Hepatocyte (in vitro differentiated cells): Measurements from ENCODE around the gene BRD4. TPM values are rescaled to one million over a fixed set of nuclear protein-coding genes. Genes with fewer than 3 reads are reported as not detected.

Experiments
- DNase-seq: peaks from one replicate; pipeline ENCODE4 v3.0.0-alpha.2; 2016; ENCODE audit warnings: low spot score
- H2AFZ ChIP-seq: fragments of 200-600 bp; sonication (generic); 2 replicates; pipeline ENCODE4 v1.6.0; 2016; ENCODE audit warnings: antibody characterized with exemption, mild to moderate bottlenecking
- H3K27ac ChIP-seq: fragments of 200-600 bp; sonication (generic); 2 replicates; pipeline ENCODE4 v1.5.1; 2016; ENCODE audit warnings: mild to moderate bottlenecking
- H3K27me3 ChIP-seq: fragments of 200-600 bp; sonication (generic); 2 replicates; pipeline ENCODE4 v1.6.1; 2016
- H3K36me3 ChIP-seq: fragments of 200-600 bp; sonication (generic); replicated peaks from 2 replicates; pipeline ENCODE4 v1.5.1; 2016; ENCODE audit warnings: low read depth; ENCODE audit not compliant: insufficient read depth
- H3K4me1 ChIP-seq: fragments of 200-600 bp; sonication (generic); 2 replicates; pipeline ENCODE4 v1.5.1; 2016; ENCODE audit warnings: mild to moderate bottlenecking, moderate library complexity; ENCODE audit not compliant: insufficient read depth
- H3K4me2 ChIP-seq: fragments of 200-600 bp; sonication (generic); 2 replicates; pipeline ENCODE4 v1.6.0; 2016
- H3K4me3 ChIP-seq: fragments of 200-600 bp; sonication (generic); 2 replicates; pipeline ENCODE4 v1.5.1; 2016; ENCODE audit warnings: mild to moderate bottlenecking
- H3K79me2 ChIP-seq: fragments of 200-600 bp; sonication (generic); 2 replicates; pipeline ENCODE4 v1.6.0; 2017; ENCODE audit warnings: mild to moderate bottlenecking
- H3K9me2 ChIP-seq: fragments of 200-600 bp; sonication (generic); replicated peaks from 2 replicates; pipeline ENCODE4 v1.6.0; 2017; ENCODE audit warnings: mild to moderate bottlenecking; ENCODE audit not compliant: insufficient read depth
- H3K9me3 ChIP-seq: fragments of 200-600 bp; sonication (generic); 2 replicates; pipeline ENCODE4 v1.5.1; 2016; ENCODE audit warnings: low read depth, mild to moderate bottlenecking
- H4K20me1 ChIP-seq: fragments of 200-600 bp; sonication (generic); 2 replicates; pipeline ENCODE4 v1.6.0; 2016; ENCODE audit warnings: mild to moderate bottlenecking; ENCODE audit not compliant: insufficient read depth, poor library complexity, severe bottlenecking
- EZH2 ChIP-seq: fragments of 200-600 bp; sonication (generic); IDR thresholded peaks from 2 replicates; pipeline ENCODE4 v1.6.1; 2016; ENCODE audit warnings: antibody characterized with exemption, mild to moderate bottlenecking, borderline replicate concordance
- EZH2phosphoT487 ChIP-seq: fragments of 200-600 bp; sonication (generic); IDR thresholded peaks from one replicate; pipeline ENCODE4 v1.6.1; 2018; ENCODE audit warnings: antibody characterized with exemption, mild to moderate bottlenecking, low read depth, moderate library complexity; ENCODE audit not compliant: unreplicated experiment, severe bottlenecking
- WGBS: methylation state at CpG from one replicate; pipeline ENCODE4 v1.1.6; 2016; ENCODE audit warnings: low lambda C conversion rate; ENCODE audit errors: missing lambda C conversion rate; 5-methylcytosine and 5-hydroxymethylcytosine counted together
- polyA plus RNA-seq: library from polyadenylated mRNA; unstranded; fragments of >200 nt; fragmentation: Nextera tagmentation; extraction: Ambion mirVana; gene quantifications from 2 replicates; pipeline ENCODE4 v1.2.1, GENCODE V29; 2016
- total RNA-seq: library from RNA; depleted of rRNA; stranded (reverse); fragments of >200 nt; gene quantifications from 2 replicates; pipeline ENCODE4 v1.2.3, GENCODE V29; 2014
- TF ChIP-seq, protein P1 (sequence below): fragments of 200-600 bp; sonication (generic); IDR thresholded peaks from 2 replicates; pipeline ENCODE4 v1.5.1; 2016; ENCODE audit warnings: antibody characterized with exemption, mild to moderate bottlenecking; ENCODE audit not compliant: poor library complexity

BRD4 gene
- total RNA-seq, result 18.0 and 18.1 TPM in 2 replicates
- 88.4 and 109 TPM in 2 replicates for polyA plus RNA-seq

DNA sequence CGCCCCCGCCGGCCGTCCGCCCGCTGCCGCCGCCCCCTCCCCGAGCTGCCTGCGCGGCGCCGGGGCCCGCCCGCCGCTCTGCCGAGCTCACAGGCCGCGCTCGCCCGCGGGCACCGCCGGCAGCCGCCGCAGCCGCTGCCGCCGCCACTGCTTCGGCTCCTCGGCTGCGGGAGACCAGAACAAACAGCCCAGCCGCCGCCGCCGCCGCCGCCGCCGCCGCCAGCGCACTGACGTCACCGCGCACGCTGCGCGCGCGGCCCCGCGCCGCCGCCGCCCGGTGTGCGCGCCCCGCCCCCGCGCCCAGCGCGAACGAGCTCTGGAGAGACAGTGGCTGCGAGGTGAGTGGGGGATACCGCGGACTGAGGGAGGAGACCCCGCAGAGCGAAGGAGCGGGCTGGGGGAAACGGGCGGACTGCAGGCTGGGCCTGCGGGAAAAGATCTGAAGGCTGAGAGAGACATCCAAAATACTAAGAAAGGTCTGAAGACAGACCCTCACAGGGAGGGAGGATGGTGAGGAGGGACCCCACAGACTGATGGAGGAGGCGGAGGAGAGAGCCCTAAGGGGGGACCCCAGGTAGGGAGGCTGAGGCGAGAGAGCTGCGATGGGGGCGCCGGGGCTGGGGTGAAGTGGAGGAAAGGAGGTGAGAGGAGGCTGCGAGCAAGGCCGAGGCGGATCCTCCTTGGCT lies at the start of gene BRD4:
BRD4 (minus strand) TSS at position 229 of the 686 bp plus-strand sequence. CDS start 59,440 bp downstream, outside the sequence.
- H3K9me2 ChIP-seq, result no peaks in the 10 kb centered on the region
- H3K4me2 ChIP-seq, result peak within 1 kb of the TSS; percentile 91
- 6% methylated on average over 63 of the region's 81 CpGs for WGBS
- peak within 1 kb of the TSS; percentile 96 for H3K4me3 ChIP-seq
- peak within 1 kb of the TSS; percentile 97 for H3K27ac ChIP-seq
- peaks cover 41% of the 10 kb centered on the region for H4K20me1 ChIP-seq
- TF ChIP-seq, protein P1, sequence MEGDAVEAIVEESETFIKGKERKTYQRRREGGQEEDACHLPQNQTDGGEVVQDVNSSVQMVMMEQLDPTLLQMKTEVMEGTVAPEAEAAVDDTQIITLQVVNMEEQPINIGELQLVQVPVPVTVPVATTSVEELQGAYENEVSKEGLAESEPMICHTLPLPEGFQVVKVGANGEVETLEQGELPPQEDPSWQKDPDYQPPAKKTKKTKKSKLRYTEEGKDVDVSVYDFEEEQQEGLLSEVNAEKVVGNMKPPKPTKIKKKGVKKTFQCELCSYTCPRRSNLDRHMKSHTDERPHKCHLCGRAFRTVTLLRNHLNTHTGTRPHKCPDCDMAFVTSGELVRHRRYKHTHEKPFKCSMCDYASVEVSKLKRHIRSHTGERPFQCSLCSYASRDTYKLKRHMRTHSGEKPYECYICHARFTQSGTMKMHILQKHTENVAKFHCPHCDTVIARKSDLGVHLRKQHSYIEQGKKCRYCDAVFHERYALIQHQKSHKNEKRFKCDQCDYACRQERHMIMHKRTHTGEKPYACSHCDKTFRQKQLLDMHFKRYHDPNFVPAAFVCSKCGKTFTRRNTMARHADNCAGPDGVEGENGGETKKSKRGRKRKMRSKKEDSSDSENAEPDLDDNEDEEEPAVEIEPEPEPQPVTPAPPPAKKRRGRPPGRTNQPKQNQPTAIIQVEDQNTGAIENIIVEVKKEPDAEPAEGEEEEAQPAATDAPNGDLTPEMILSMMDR, result no peak
- TF ChIP-seq EZH2 (no peak), EZH2phosphoT487 (no peak)
- H3K9me3 ChIP-seq, result no peaks in the 10 kb centered on the region
- peak within 1 kb of the TSS; percentile 96 for H2AFZ ChIP-seq
- H3K4me1 ChIP-seq, result peaks cover 21% of the 10 kb centered on the region
- H3K79me2 ChIP-seq, result peaks cover 68% of the 10 kb centered on the region
- H3K36me3 ChIP-seq, result no peaks in the 10 kb centered on the region
- no peaks in the 10 kb centered on the region for H3K27me3 ChIP-seq
- peak; percentile 90 for DNase-seq

DNA sequence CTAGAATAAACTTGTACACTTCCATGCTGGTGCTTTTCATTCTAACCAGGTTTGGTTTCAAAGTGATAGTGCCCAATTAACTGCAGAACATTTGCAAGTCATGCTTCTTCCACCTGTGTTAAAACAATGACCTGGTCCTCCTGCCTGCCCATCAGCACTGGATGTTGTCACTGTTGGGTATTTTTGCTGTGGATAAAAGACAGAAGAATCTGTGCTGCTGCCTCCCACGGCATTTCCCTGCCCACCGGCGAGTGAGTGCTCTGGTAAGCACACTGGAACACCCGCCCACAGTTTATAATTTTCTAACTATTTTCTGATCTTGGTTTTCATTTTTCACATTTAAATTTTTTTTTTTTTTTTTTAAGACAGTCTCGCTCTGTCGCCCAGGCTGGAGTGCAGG lies 49.5 kb upstream of the BRD4 start:
- H4K20me1 ChIP-seq, result peaks cover 23% of the 10 kb centered on the region
- no peak overlapping the region for H3K4me2 ChIP-seq
- no peak overlapping the region for H3K27ac ChIP-seq
- H3K4me1 ChIP-seq, result peaks cover 21% of the 10 kb centered on the region
- WGBS, result 90% methylated on average over 6 of the region's 6 CpGs
- H3K9me2 ChIP-seq, result no peaks in the 10 kb centered on the region
- no peak for TF ChIP-seq EZH2phosphoT487
- no peaks in the 10 kb centered on the region for H3K36me3 ChIP-seq
- no peaks in the 10 kb centered on the region for H3K9me3 ChIP-seq
- DNase-seq, result no peak
- H2AFZ ChIP-seq, result no peak overlapping the region
- no peaks in the 10 kb centered on the region for H3K27me3 ChIP-seq
- H3K79me2 ChIP-seq, result peaks cover 41% of the 10 kb centered on the region
- H3K4me3 ChIP-seq, result no peak overlapping the region

DNA sequence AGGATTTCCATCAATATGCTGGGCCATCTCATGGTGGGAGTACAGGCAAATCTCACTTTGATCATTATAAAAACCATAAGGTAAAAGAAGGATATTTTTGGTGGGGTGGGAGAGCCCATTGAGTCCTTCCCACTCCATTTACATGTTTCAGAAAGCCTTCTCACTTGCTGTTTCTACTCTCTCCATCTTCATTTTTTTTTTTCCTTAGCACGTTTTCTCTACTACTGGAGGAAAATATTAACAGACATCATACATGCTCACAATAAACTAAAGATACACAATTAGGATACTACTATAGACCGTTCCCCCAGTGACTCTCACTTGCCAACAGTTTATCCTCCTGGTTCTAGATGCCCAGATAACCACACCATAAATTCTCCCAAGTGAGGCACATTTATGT lies 49.1 kb upstream of the BRD4 start:
- H3K9me2 ChIP-seq, result no peaks in the 10 kb centered on the region
- no peaks in the 10 kb centered on the region for H3K27me3 ChIP-seq
- no peak overlapping the region for H3K4me3 ChIP-seq
- H3K27ac ChIP-seq, result no peak overlapping the region
- no peak overlapping the region for H3K4me2 ChIP-seq
- H3K36me3 ChIP-seq, result no peaks in the 10 kb centered on the region
- WGBS, result 100% methylated on average over 2 of the region's 2 CpGs
- TF ChIP-seq EZH2, result no peak
- TF ChIP-seq EZH2phosphoT487, result no peak
- TF ChIP-seq, protein P1, result no peak
- H3K4me1 ChIP-seq, result peaks cover 26% of the 10 kb centered on the region
- H4K20me1 ChIP-seq, result peaks cover 26% of the 10 kb centered on the region
- DNase-seq, result no peak
- H3K79me2 ChIP-seq, result peaks cover 41% of the 10 kb centered on the region
- H2AFZ ChIP-seq, result no peak overlapping the region
- H3K9me3 ChIP-seq, result no peaks in the 10 kb centered on the region

DNA sequence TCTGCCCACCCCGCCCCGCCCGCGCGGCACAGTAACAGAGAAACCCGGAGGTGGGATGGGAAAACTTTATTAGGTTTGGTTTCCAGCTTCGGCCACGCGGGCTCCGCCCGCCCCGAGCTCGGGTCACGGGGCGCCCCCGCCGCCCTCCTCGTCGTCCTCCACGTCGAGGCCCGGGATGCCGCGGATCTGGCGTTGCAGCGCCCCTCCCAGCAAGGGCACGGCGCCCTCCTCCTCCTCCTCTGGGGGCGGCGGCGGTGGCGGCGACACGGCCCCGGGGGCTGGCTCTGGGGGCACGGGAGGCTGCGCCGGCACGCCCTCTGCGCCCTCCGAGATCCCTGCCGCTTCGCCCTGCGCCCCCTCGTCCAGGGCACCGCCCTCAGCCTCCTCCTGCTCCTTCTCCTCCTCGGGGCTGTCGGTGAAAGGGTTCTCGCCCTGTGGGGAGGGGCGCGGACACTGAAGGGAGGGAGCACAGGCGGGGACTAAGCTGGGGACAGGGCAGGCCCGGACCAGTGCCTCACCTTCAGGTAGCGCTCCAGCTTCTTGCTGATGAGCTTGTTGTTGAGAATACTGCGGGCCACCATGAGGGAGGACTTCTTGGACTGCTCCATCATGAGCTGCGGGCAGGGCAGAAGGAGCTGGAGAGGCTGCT lies 47.8 kb upstream of the BRD4 start:
- Histone ChIP-seq H3K27me3 (no peaks in the 10 kb centered on the region), H3K9me3 (no peaks in the 10 kb centered on the region), H3K9me2 (no peaks in the 10 kb centered on the region), H3K4me1 (peaks cover 31% of the 10 kb centered on the region), H3K79me2 (peaks cover 44% of the 10 kb centered on the region), H3K27ac (peak overlapping the region; percentile 93), H4K20me1 (peaks cover 36% of the 10 kb centered on the region), H2AFZ (peak overlapping the region; percentile 39), H3K36me3 (no peaks in the 10 kb centered on the region), H3K4me2 (peak overlapping the region; percentile 85), H3K4me3 (peak overlapping the region; percentile 62)
- WGBS, result under 1% methylated on average over 22 of the region's 56 CpGs
- TF ChIP-seq EZH2phosphoT487, result no peak
- TF ChIP-seq EZH2, result no peak
- peak; percentile 75 for DNase-seq
